ENCODE data around the gene SPDYE3.
"Not testable (repeated sequence)": the region's sequence is repeated elsewhere in the genome, so short reads cannot be mapped to it uniquely, and the experiment has no call there.

The SPDYE3 gene

GRCh38 chr7:100288258-100288657, 19.2 kb upstream of the SPDYE3 start:
- not testable (repeated sequence) for DNase-seq (ENCODE audit: low read depth, low spot score)

- DNase-seq (ENCODE audit: low read depth, low spot score) = not testable (repeated sequence)
Observed at GRCh38 chr7:100292162-100292561, 15.3 kb upstream of the SPDYE3 start.

GRCh38 chr7:100295269-100295668, 12.2 kb upstream of the SPDYE3 start:
- DNase-seq (ENCODE audit: low read depth, low spot score) = peak; percentile 43

- not testable (repeated sequence) for DNase-seq (ENCODE audit: low read depth, low spot score)
Observed at GRCh38 chr7:100297852-100298631, 9.5 kb upstream of the SPDYE3 start.

GRCh38 chr7:100298632-100298895, 8.9 kb upstream of the SPDYE3 start:
- DNase-seq (ENCODE audit: low read depth, low spot score) = not testable (repeated sequence)

- not testable (repeated sequence) for DNase-seq (ENCODE audit: low read depth, low spot score)
Observed at GRCh38 chr7:100304526-100304925, 3.0 kb upstream of the SPDYE3 start.

- not testable (repeated sequence) for DNase-seq (ENCODE audit: low read depth, low spot score)
Observed at GRCh38 chr7:100318329-100318728, 10.8 kb downstream of the SPDYE3 start.

- not testable (repeated sequence) for DNase-seq (ENCODE audit: low read depth, low spot score)
Observed at GRCh38 chr7:100321648-100322047, 14.1 kb downstream of the SPDYE3 start.

- not testable (repeated sequence) for DNase-seq (ENCODE audit: low read depth, low spot score)
Observed at GRCh38 chr7:100324194-100324593, 16.7 kb downstream of the SPDYE3 start.

GRCh38 chr7:100325671-100326070, 18.2 kb downstream of the SPDYE3 start:
- DNase-seq (ENCODE audit: low read depth, low spot score) = not testable (repeated sequence)

- not testable (repeated sequence) for DNase-seq (ENCODE audit: low read depth, low spot score)
Observed at GRCh38 chr7:100326914-100327313, 19.4 kb downstream of the SPDYE3 start.

- peak; percentile 93 for DNase-seq (ENCODE audit: low read depth, low spot score)
Observed at GRCh38 chr7:100335566-100336466, 28.3 kb downstream of the SPDYE3 start.

- peak; percentile 84 for DNase-seq (ENCODE audit: low read depth, low spot score)
Observed at GRCh38 chr7:100338083-100338696, 30.7 kb downstream of the SPDYE3 start.

- not testable (repeated sequence) for DNase-seq (ENCODE audit: low read depth, low spot score)
Observed at GRCh38 chr7:100341286-100341685, 33.8 kb downstream of the SPDYE3 start.

- no peak for DNase-seq (ENCODE audit: low read depth, low spot score)
Observed at GRCh38 chr7:100342765-100343164, 35.3 kb downstream of the SPDYE3 start.

- DNase-seq (ENCODE audit: low read depth, low spot score) = not testable (repeated sequence)
Observed at GRCh38 chr7:100344124-100344559, 36.6 kb downstream of the SPDYE3 start.

- peak; percentile 64 for DNase-seq (ENCODE audit: low read depth, low spot score)
Observed at GRCh38 chr7:100344560-100345287, 37.2 kb downstream of the SPDYE3 start.

- peak; percentile 80 for DNase-seq (ENCODE audit: low read depth, low spot score)
Observed at GRCh38 chr7:100345288-100345672, 37.8 kb downstream of the SPDYE3 start.

GRCh38 chr7:100346921-100347320, 39.4 kb downstream of the SPDYE3 start:
- no peak for DNase-seq (ENCODE audit: low read depth, low spot score)

GRCh38 chr7:100348805-100349204, 41.3 kb downstream of the SPDYE3 start:
- DNase-seq (ENCODE audit: low read depth, low spot score) = no peak

GRCh38 chr7:100349757-100350156, 42.3 kb downstream of the SPDYE3 start:
- no peak for DNase-seq (ENCODE audit: low read depth, low spot score)

Measured in astrocyte of the hippocampus (primary cell).